HG03520 (cell line): ENCODE measurements around the gene RAD51B.
"Not testable (repeated sequence)": the region's sequence is repeated elsewhere in the genome, so short reads cannot be mapped to it uniquely, and the experiment has no call there.

Experiments used
- ATAC-seq: cut with Tn5 transposase; IDR thresholded peaks from one replicate; pipeline ENCODE4 v1.9.1; 2021; ENCODE audit warnings: mild to moderate bottlenecking, moderate library complexity; ENCODE audit not compliant: unreplicated experiment

RAD51B gene

DNA sequence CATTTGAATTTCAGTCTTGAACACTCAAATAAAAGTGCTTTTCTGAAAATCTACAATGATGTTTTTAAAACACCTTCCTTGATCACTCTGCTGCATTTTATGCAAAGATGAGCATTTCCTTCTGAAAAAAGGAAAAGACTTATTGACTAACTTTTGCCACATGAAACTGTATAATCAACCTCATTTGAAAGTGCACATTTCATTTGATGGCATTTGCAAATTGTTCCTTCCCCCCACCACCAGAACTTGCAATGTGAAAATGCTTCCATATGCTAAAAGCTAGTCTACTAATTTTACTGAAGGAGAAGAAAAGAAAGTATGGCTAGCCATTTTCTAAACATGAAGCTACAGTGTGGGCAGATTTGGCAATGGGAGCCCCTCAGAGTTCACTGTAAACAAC is 159.2 kb downstream of the RAD51B start:
- no peak for ATAC-seq

DNA sequence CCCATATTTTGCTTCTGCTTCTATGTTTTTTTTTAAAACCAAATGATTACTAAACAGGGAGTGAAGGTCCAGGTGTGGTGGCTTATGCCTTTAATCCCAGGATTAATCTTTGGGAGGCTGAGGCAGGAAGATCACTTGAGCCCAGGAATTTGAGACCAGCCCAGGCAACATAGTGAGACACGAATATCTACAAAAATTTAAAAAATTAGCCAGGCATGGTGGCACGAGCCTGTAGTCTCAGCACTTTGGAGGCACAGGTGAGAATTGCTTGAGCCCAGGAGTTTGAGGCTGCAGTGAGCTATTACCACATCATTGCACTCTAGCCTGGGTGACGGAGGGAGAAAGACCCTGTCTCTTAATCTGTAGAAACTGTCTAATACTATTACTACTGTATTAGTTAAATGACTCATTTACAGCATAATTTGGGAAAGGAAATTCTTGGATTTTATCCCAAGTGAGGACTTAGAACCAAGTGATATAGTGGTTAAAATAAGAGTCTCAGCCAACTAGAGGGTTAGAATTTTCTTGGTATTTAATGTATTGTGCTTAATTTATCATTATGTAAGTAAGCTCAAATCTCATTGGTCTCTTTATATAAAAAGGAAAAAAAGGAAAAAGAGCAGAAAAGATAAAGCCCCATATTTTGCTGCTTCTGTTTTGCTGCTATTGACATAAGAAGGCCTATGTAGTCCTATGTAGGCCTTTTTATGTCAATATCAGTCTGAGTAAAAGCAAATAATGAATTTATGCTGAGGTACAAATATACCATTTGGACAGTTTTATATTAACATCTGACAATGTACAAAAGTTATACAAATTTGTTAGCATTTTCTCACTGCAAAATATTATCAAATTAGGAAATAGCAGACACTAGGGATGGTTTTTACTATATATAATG is 163.4 kb downstream of the RAD51B start:
- no peak for ATAC-seq

DNA sequence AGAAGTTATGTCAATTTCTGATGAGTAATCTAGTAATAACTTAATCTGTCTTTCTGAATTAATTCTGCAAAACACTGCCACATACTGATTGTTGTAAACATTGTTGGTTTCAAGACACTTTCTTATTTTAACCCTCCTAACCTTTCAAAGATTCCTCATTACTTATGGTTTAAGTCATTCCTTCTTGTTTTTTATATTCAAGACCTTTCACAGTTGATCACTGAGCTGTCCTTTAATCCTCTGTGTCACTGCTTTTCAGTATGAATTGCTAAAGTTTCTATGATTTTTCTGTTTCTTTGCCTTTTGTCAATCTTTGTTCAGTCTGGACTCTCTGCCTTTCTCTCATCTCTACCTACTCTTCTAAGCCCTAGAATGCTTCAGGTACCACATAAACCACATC is 164.7 kb downstream of the RAD51B start:
- no peak for ATAC-seq

DNA sequence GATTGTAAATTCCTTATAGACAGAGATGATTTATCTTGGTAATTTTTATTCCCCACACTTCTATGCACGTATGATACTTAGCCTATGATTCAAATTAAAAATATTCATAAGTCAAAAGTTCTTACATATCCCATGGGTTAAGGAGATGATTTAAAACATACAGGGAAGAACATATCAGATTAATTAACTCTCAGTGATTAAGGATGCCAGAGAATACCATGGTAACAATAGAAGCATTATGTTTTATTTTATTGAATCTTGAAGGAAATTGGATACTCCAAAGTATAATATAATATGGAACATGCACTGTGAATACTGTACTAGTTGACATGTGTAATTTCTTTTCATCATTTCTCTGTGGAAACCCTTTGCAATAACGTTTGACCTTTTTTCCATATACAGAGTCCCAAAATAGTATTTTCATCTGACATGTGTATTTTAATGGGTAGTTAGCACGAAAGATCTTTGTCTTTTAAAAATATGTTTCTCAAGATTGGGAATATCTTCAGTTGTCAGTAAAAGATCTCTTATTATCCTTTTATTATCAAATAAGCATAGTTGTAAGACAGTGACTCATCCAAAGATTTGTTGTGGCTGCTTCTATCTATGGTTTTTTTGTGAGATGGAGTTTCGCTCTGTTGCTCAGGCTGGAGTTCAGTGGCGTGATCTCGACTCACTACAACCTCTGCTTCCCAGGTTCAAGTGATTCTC is 166.7 kb downstream of the RAD51B start:
- ATAC-seq = no peak

DNA sequence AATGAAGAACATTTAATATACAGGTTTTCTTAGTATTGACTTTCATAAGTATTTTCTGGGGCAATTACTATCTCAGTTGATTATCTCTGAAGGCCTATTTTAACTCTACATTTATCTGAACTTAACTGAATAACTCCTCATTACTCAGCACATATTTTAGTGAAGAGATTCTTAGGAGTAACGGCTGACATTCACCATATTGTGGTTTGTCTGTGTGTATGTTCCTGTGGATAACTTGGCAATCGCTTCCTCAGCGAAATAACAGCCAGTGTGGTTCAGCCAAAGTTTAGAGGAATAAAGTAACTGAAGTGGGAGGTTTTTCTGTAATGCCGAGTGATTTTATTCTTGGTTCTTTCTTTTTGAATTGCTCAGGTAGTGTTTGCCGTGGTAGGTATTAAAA is 168.0 kb downstream of the RAD51B start:
- no peak for ATAC-seq

DNA sequence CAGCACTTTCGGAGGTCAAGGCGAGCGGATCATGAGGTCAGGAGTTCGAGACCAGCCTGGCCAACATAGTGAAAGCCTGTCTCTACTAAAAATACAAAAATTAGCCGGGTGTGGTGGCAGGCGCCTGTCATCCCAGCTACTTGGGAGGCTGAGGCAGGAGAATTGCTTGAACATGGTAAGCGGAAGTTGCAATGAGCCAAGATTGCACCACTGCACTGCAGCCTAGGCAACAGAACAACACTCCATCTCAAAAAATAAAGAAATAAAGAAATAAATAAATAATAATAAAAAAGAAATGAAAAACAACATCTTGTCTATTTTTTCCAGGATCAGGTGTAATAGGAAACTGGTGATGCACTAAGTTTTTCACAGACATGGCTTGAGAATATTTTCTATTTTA is 168.6 kb downstream of the RAD51B start:
- ATAC-seq = not testable (repeated sequence)

DNA sequence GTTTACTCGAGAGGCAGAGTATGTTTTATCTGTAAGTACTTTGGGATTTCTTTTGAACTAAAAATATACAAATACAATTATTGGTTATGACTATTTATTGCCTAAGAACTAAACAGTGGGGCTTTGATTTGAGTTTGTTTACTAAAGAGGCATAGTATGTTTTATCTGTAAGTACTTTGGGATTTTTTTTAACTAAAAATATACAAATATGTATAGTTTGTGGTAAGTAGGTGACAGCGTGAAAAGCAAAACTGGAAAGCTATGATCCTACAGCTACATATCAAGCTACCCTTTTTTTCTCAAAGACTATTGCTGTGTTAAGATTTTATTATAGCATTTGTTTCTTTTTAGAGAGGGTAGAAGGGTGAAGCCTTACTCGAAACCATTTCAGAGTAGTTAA is 171.0 kb downstream of the RAD51B start:
- ATAC-seq = no peak

DNA sequence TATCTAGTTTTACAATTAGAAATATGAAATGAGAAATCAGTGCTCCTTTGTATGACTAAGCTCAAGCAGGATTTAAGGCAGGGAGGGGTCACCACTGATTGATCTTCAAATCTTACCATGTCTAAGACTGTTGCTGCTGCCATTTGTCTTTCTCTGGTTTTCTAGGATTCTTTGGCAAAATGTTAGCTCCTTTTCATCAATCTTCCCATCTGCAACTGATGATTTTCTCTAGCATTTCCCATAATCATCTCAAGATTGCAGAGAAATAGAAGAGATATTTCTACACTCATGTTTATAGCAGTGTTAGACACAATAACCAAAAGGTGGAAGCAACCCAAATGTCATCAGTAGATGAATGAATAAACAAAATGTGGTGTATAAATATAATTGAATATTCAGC is 175.0 kb downstream of the RAD51B start:
- ATAC-seq = no peak

DNA sequence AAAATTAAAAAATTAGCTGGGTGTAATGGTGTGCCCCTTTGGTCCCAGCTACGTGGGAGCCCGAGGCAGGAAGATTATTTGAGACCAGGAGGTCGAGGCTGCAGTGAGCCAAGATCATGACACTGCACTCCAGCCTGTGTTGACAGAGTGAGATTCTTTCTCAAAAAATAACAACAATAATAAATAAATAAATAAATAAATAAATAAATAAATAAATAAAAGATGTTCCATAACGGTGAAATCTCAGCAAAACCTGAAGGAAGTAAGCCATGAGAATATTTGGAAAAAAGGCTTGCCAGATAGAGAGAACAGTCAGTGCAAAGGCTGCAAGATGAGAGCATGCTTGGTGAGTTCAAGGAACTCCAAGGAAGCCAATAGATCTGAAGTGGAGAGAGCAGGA is 176.7 kb downstream of the RAD51B start:
- ATAC-seq = no peak

DNA sequence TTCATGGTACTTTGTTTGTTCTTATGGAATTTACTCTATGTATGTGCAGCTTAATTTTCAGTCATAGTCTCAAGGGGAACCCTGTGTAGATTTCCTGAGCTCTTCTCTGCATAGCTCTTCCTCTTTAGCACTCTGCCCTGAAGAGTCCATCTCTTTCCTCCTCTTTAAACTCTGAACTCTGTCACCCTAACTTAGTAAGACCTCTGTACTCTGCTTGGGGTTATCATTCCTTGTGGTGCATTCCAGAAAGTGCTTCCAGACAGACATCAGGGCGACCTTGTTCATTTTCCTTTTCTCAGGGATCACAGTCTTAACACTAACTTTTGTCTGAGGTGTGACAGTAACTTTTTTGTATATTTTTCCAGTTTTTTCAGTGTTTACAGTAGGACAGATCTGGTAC is 179.3 kb downstream of the RAD51B start:
- ATAC-seq = no peak

DNA sequence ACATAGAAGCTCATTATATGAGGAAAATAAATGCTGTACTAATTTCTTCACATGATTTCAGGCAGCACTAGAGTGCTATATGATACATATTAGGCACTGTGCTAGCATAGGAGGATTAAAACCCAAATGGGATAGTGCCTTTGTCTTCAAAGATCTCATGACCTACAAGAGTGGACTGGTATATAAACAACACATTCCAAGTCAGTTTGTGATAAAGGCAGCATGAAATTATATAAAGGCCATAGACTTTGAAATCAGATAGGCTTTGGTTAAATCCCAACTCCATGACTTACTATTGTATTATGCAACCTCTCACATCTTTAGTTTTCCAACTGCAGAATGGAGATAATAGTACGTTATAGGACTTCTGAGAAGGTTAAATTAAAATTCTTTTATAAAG is 179.7 kb downstream of the RAD51B start:
- ATAC-seq = no peak

DNA sequence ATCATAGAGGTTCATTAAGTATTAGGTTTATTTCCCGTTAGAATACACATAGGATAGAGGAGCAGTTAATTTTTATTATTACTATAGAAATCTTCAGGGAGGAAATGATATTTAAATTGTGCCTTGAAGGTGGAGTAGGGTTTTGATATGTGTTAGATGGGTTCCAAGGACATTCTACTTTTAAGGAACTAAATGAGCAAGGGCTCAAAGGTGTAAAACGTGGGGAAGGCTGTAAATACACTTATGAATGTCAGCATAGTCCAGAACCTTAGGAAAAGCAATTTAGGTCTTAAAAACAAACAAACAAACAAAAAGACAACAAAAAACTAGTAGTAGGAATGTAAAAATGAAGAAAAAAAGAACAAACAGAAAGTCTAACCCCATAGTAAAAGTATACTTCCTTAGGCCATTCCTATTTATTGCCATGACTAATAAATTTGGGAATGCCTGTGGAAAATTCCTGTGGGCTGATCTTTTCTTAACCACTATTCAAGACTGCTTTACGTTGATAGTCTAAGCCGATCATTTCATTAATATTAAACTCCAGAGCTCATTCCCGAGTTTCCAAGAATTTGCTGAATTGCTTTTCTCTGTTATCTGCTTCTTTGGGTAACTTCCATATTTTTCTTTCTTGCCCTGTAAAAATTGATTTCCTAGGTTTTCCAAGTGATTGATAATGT is 180.3 kb downstream of the RAD51B start:
- no peak for ATAC-seq

DNA sequence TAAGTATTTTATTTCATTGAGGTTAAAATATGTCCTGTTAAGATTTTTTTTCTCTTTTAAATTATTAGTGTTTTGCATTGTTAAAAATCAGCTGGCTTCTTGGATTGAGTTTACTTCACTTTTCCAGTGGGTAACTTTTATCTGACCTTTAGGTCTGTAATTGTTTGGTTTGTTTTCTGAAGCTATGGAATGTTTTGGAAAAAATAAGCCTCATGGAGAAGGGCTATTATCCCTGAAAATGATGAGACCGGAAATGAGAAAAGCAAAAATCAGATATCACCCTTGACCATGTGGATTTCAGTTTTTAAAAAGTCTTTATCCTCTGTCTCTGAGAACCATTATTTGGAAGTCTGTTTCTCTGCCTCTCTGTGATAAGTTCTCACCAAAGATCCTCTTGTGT is 180.9 kb downstream of the RAD51B start:
- no peak for ATAC-seq

DNA sequence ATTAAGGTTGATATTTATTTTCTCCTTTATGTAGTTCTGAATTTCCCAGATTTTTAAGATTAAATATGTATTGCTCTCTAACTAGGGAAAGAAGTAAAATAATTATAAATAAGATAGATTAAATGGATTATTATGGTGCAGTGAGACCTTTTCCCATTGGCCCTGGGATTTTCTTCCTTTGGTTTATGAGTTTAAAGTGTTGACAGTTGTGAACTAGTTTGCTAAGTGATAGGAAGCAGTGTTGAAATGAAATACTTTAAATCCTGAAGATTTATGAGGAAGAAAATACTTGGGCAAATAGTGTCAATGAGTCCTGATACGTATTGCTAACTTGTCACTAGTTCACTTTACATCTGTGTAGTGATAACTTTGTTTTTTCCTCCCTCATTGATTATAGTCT is 188.9 kb downstream of the RAD51B start:
- ATAC-seq = no peak

DNA sequence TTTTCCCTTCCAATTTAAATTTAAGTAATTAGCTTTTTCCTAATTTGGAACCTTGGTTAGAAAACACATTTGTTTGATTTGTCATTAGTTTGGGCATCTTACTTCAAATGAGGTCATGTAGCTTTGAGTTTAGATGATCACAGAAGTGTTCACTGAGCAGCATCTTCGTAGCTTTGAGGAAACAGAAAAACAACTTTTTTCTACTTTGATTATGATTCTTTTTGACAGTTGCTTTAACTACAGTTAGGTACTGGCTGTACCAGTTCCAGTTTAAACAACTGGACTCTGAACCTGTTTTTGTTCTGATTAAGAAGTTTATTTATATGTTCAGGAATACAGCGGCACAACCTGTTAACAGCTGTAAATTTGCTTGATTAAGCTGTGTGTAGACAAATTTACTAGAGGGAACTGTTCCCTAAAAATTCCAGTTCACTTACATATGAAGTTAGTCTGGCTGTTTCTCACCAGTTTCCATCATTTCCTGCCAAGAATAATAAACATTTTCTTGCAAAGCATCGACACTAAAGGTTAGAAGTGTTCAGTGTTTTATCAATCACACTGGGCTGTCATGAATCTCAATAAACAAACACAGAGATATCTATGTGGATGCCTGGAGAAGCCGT is 191.9 kb downstream of the RAD51B start:
- ATAC-seq = no peak

DNA sequence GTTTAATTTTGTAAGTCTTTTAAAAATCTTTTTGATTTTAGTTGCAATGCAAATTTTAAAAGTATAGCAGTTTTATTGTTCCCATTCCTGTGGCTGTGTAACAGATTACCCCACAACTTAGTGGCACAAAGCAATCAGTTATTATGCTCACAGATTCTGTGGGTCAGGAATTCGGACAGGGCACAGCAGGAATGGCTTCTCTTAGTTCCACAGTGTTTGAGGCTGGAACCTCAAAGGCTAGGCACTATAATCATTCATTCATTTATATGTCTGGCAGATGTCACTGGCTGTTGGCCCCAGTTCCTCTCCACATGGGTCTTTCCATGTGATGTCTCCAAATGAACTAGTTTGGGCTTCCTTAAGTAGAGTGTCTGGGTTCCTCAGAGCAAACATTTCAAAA is 193.3 kb downstream of the RAD51B start:
- ATAC-seq = no peak

DNA sequence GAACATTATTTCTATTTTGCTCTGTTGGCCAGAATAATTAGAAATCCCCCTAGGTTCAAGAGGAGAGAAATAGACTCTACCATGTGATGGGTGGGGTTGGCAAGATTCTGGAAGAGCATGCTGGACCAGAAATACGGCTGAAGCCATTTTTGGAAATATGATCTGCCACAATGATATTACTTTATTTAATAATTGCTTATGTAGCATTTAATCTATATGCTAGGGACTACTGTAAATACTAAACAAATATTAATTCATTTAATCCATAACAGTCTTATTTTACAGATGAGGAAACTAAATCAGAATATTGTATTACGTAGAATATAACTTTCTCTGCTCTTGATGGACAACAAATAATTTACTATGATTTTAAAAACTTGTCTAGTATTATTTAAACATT is 193.7 kb downstream of the RAD51B start:
- ATAC-seq = no peak

DNA sequence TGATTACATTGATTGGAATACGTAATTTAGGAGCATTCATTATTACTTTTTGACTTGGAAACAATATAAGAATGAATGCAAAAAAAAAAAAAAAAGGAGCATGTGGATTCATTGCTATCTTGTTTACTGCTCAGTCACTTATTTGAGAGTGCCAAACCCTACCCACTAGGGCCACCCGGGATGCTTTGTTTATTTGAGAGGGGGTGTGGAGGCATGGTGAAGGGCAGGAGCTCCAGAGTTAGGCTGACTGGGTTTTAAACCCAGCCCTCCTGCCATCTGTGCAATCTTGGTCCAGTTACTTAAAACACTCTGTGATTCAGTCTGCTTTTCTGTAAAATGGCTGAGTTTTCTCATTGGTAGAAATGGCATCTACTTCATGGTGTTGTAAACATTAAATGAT is 195.2 kb downstream of the RAD51B start:
- no peak for ATAC-seq

DNA sequence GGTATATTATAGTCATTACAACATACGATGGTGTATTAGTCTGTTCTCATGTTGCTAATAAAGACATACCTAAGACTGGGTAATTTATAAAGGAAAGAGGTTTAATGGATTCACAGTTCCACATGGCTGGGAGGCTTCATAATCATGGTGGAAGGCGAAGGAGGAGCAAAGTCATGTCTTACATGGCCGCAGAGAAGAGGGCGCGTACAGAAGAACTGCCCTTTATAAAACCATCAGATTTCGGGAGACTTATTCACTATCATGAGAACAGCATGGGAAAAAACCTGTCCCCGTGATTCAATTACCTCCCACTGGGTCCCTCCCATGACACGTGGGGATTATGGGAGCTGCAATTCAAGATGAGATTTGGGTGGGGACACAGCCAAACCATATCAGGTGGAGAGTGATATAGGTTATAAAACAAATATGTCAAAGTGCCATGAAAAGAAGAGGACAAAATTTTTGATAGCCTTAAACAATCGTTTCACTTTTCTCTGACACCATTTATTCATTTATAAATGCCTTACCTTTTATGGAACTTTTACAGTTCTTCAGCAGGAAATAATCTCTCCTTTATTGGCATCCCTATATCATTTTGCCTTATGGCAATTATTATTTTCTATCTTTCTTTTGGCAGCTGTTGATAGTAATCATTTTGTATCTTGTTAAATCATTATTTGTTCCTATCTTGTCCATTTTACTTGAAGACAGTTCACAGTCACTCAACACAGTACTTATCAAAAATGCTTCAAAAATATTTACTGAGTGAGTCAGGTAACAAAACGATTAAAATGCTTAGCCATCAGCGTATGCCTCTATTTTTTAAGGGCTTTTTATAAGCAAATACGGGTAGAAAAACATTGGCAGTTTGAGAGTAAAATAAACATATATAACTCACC is 196.0 kb downstream of the RAD51B start:
- ATAC-seq = no peak

DNA sequence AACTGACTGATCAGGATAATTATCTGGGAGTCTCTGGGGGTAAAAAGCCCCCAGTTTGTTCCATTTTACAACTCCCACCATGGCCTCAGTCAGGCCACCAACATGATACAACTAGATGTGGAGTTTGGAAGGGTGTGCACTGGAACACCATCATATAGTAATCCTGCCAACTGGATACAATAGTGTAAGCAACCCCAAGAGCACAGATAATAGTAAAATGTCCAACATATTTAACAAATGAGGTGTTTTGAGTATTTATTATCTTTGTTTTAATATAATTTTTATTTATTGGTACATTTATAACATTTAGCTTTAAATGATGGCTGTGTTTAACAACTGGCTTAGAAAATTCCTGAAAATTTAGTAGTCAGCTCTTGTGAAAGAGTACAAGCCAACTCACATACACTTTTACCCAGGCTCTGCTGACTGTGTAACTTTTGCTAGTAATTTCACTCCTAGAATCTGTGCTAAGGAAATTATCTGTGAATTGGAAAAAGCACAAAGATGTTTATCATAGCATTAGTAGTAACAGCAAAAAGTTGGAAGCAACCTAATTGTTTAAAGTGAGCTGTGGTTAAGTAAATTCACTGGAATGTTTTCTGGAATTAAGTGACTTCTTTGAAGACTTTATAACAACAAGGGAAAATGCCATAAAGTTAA is 196.8 kb downstream of the RAD51B start:
- ATAC-seq = no peak
